T-helper 2 cell treated with Interferon-gamma antibody and Interleukin-4, amounts not matched to agents 5 μg/mL and 100 μg/mL, for 36 hours (primary cell): ENCODE results near the gene ERFE.

Experiments
- DNase-seq: peaks from one replicate; pipeline ENCODE4 v3.0.0; 2021; ENCODE audit warnings: low spot score
- H3K27ac Mint-ChIP-seq: one replicate; pipeline ENCODE4 v1.8.0; 2021; ENCODE audit warnings: mild to moderate bottlenecking, mixed read lengths
- H3K27me3 Mint-ChIP-seq: one replicate; pipeline ENCODE4 v1.8.0; 2021; ENCODE audit warnings: low read depth, mixed read lengths
- H3K36me3 Mint-ChIP-seq: one replicate; pipeline ENCODE4 v1.8.0; 2021; ENCODE audit warnings: low read depth, mixed read lengths
- H3K4me1 Mint-ChIP-seq: one replicate; pipeline ENCODE4 v1.8.0; 2021; ENCODE audit warnings: low read depth, mixed read lengths
- H3K4me3 Mint-ChIP-seq: one replicate; pipeline ENCODE4 v1.8.0; 2022; ENCODE audit warnings: mild to moderate bottlenecking, moderate library complexity, mixed read lengths
- H3K9me3 Mint-ChIP-seq: one replicate; pipeline ENCODE4 v1.8.0; 2021; ENCODE audit warnings: mixed read lengths

The ERFE gene

GRCh38 chr2:238203094-238203972 lies 44.6 kb downstream of the ERFE start, which contains the start of gene ILKAP:
TSS of gene ILKAP (minus strand) at chr2:238203695. CDS start at chr2:238203553, 142 bp downstream.
- H3K36me3 Mint-ChIP-seq: peaks cover 17% of the 10 kb centered on the region
- peak within 1 kb of the TSS; percentile 86 for H3K4me3 Mint-ChIP-seq
- H3K27ac Mint-ChIP-seq: peak within 1 kb of the TSS; percentile 88
- H3K9me3 Mint-ChIP-seq: no peaks in the 10 kb centered on the region
- no peaks in the 10 kb centered on the region for H3K27me3 Mint-ChIP-seq
- peaks cover 32% of the 10 kb centered on the region for H3K4me1 Mint-ChIP-seq
- DNase-seq: peak; percentile 89

GRCh38 chr2:238203973-238204683 lies 45.4 kb downstream of the ERFE start:
- Mint-ChIP-seq H3K36me3 (peaks cover 15% of the 10 kb centered on the region), H3K27ac (peak overlapping the region; percentile 88), H3K27me3 (no peaks in the 10 kb centered on the region), H3K9me3 (no peaks in the 10 kb centered on the region), H3K4me3 (peak overlapping the region; percentile 81), H3K4me1 (peaks cover 32% of the 10 kb centered on the region)
- no peak for DNase-seq

GRCh38 chr2:238207006-238207405 lies 48.2 kb downstream of the ERFE start:
- Mint-ChIP-seq H3K27me3 (peaks cover 4% of the 10 kb centered on the region), H3K4me1 (peaks cover 12% of the 10 kb centered on the region), H3K27ac (no peak overlapping the region), H3K36me3 (peaks cover 3% of the 10 kb centered on the region), H3K4me3 (no peak overlapping the region), H3K9me3 (no peaks in the 10 kb centered on the region)
- DNase-seq: no peak

GRCh38 chr2:238216651-238217184 lies 57.9 kb downstream of the ERFE start:
- Mint-ChIP-seq H3K36me3 (no peaks in the 10 kb centered on the region), H3K4me1 (no peaks in the 10 kb centered on the region), H3K4me3 (no peak overlapping the region), H3K27ac (no peak overlapping the region), H3K27me3 (peaks cover 28% of the 10 kb centered on the region), H3K9me3 (no peaks in the 10 kb centered on the region)
- no peak for DNase-seq
